ENCODE measurements around the gene PSMD6.

DNA sequence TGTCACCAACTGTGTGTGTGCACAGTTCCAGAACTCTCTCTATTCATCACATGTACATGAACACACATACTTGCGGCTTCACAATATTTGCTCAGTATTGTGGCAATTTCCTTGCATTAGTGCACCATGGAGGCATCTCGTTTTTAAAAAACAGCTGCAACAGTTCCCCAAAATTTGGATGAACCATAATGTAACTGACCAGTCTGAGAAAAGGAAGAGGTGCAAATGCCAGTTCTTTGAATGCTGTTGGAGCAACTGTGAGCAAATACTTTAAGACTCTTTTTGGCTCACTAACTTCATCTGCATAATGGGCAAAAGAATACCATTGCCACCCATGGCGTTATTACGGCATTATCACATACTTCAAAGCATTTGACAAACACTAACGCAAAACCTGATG, 38.3 kb upstream of the PSMD6 start:
- TF ChIP-seq POLR2AphosphoS5 (IDR thresholded peaks at IDR 0.05): no peak
- no peak for TF ChIP-seq CTCF (IDR thresholded peaks at IDR 0.05)
- TF ChIP-seq POLR2A (IDR thresholded peaks at IDR 0.05): no peak
- TF ChIP-seq EP300 (IDR thresholded peaks at IDR 0.05): no peak
